Measurements from ENCODE around the gene ASNSD1. TPM values are rescaled to one million over a fixed set of nuclear protein-coding genes. Genes with fewer than 3 reads are reported as not detected.
"Not testable (repeated sequence)": the region's sequence is repeated elsewhere in the genome, so short reads cannot be mapped to it uniquely, and the experiment has no call there.

Gene ASNSD1
- total RNA-seq, 3 donors from 2014 or later: 61.7 to 78.7 (median 70.2) TPM

- H3K4me3 Mint-ChIP-seq; ATAC-seq; DNase-seq; H3K27me3 Mint-ChIP-seq (ENCODE audit: low read depth); H3K9me3 Mint-ChIP-seq: not testable (repeated sequence)
- H3K36me3 Mint-ChIP-seq (ENCODE audit: insufficient read depth): peaks cover 11% of the 10 kb centered on the region
- peaks cover 15% of the 10 kb centered on the region for H3K4me1 Mint-ChIP-seq (ENCODE audit: low read depth)
These were observed 26.5 kb downstream of the ASNSD1 start for GRCh38 chr2:189687796-189688195.

DNA sequence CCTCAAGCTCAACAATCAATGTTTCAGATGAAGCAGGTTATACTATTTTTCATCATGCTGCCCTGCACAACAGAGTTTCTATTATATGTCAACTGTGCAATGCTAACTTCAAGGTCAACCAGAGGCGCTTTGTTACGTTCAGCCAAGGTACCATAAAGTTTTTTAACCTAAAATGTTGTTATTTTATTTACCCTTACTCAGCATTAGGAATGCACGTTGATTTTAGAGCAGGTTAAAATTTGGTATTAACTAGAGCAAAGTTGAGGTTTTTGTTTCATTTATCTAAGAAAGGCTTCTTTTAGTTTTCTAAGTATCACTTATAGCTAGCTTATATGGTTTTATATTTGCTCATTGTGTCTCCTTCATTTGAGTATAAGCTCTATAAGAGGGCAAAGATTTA lies 35.0 kb downstream of the ASNSD1 start:
- H3K9me3 Mint-ChIP-seq: no peaks in the 10 kb centered on the region
- no peak overlapping the region for H3K4me3 Mint-ChIP-seq
- H3K4me1 Mint-ChIP-seq (ENCODE audit: low read depth): no peaks in the 10 kb centered on the region
- no peaks in the 10 kb centered on the region for H3K27me3 Mint-ChIP-seq (ENCODE audit: low read depth)
- peaks cover 4% of the 10 kb centered on the region for H3K36me3 Mint-ChIP-seq (ENCODE audit: insufficient read depth)
- DNase-seq (no peak), ATAC-seq (no peak)

DNA sequence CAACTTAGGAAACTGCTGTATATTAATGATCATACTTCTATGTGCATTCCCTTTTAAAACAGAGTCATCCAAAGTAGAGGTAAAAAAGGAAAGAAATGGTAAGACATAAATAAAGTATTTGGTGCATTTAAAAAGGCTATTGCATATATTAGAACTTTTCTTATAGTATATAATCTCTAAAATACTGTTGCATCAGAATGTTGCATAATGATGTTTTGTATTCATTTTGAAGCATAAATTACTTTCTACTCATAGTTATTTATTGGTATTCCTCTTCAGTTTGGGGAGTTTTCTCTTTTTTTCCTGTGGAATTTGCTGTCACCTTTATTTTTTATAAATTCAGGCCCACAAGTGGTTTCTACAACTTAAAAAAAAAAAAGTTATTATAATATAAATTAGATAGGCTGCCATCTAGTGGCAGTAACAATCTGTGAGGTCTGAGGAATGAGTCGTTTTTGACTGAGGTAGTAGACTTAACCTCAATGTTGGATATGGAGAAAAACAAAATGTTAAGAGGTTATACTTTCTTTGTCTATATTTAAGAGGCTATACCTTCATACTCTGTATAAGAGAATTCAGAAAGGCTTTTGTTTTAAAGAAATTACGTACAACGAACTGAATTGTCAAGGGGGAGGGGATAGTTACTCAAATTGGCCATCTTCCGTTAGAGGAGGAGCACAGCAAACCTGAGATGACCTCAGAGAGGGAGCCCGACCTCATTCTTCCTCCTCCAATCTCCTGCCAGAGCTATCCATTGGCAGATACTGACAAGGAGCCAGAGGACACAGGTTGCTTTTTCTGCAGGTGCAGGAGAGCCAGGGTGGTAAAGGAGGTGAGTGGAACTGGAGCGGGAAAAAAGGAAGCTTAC lies 37.0 kb downstream of the ASNSD1 start:
- Mint-ChIP-seq H3K36me3 (ENCODE audit: insufficient read depth) (no peaks in the 10 kb centered on the region), H3K27me3 (ENCODE audit: low read depth) (no peaks in the 10 kb centered on the region), H3K9me3 (no peaks in the 10 kb centered on the region), H3K4me1 (ENCODE audit: low read depth) (no peaks in the 10 kb centered on the region), H3K4me3 (peak overlapping the region; percentile 24)
- ATAC-seq (no peak), DNase-seq (peak; percentile 12)

GRCh38 chr2:189700681-189701080 lies 39.4 kb downstream of the ASNSD1 start:
- H3K4me1 Mint-ChIP-seq (ENCODE audit: low read depth): no peaks in the 10 kb centered on the region
- no peaks in the 10 kb centered on the region for H3K36me3 Mint-ChIP-seq (ENCODE audit: insufficient read depth)
- no peaks in the 10 kb centered on the region for H3K9me3 Mint-ChIP-seq
- no peaks in the 10 kb centered on the region for H3K27me3 Mint-ChIP-seq (ENCODE audit: low read depth)
- ATAC-seq (no peak), DNase-seq (no peak)
- no peak overlapping the region for H3K4me3 Mint-ChIP-seq

DNA sequence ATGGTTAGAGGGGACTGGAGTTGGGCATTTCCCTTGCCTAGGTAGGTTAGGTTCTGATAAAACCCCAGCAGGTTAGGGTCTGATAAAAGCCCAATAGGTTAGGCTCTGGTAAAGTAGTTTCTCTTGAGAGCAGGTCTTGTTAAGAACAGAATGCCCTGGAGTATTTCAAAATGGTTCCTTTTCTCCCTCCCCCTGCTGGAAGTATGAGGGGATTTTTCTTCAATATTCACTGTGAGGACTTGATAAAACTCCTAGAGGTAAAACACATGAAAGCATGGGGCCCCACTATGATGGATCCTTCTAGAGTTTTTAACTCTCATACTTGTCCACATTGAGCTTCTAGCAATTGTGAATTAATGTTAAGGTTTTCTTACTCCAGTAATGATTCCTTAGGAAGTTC lies 40.8 kb downstream of the ASNSD1 start:
- DNase-seq (no peak), ATAC-seq (no peak)
- Mint-ChIP-seq H3K9me3 (no peaks in the 10 kb centered on the region), H3K4me3 (no peak overlapping the region), H3K27me3 (ENCODE audit: low read depth) (no peaks in the 10 kb centered on the region), H3K36me3 (ENCODE audit: insufficient read depth) (peaks cover 3% of the 10 kb centered on the region), H3K4me1 (ENCODE audit: low read depth) (no peaks in the 10 kb centered on the region)

GRCh38 chr2:189709501-189710221 lies 48.4 kb downstream of the ASNSD1 start:
- DNase-seq (no peak), ATAC-seq (no peak)
- H3K4me1 Mint-ChIP-seq (ENCODE audit: low read depth): no peaks in the 10 kb centered on the region
- no peaks in the 10 kb centered on the region for H3K9me3 Mint-ChIP-seq
- peaks cover 7% of the 10 kb centered on the region for H3K36me3 Mint-ChIP-seq (ENCODE audit: insufficient read depth)
- H3K27me3 Mint-ChIP-seq (ENCODE audit: low read depth): no peaks in the 10 kb centered on the region
- no peak overlapping the region for H3K4me3 Mint-ChIP-seq

GRCh38 chr2:189717593-189717992 lies 56.3 kb downstream of the ASNSD1 start:
- H3K4me3 Mint-ChIP-seq; ATAC-seq; H3K27me3 Mint-ChIP-seq (ENCODE audit: low read depth); DNase-seq; H3K36me3 Mint-ChIP-seq (ENCODE audit: insufficient read depth); H3K4me1 Mint-ChIP-seq (ENCODE audit: low read depth); H3K9me3 Mint-ChIP-seq: not testable (repeated sequence)

DNA sequence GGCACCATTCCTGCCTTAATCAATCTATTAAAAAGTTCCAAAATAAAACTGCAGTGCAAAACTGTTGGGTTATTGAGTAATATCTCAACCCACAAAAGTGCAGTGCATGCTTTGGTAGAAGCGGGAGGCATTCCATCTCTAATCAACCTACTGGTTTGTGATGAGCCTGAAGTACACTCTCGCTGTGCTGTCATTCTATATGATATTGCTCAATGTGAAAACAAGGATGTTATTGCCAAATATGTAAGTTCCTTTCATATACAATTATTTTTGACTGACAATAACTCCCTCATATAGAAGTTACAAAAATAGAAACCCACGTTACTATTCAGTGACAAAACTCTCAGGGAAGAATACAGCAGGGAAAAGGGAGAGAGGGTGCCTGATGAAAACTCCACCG lies 58.3 kb downstream of the ASNSD1 start:
- DNase-seq: no peak
- H3K4me1 Mint-ChIP-seq (ENCODE audit: low read depth): no peaks in the 10 kb centered on the region
- H3K9me3 Mint-ChIP-seq: peaks cover 4% of the 10 kb centered on the region
- no peak overlapping the region for H3K4me3 Mint-ChIP-seq
- ATAC-seq: no peak
- H3K36me3 Mint-ChIP-seq (ENCODE audit: insufficient read depth): peaks cover 6% of the 10 kb centered on the region
- H3K27me3 Mint-ChIP-seq (ENCODE audit: low read depth): no peaks in the 10 kb centered on the region

Other genes starting within 250 kb of the ASNSD1 start
- 100 to 1,000 TPM; 150 to 177 (median 160) TPM for gene WDR75, start 220.0 kb upstream of the ASNSD1 start, total RNA-seq
- gene SLC40A1, start 80.7 kb upstream of the ASNSD1 start, total RNA-seq: 1 to 10 TPM; 2.1 to 4.6 (median 2.4) TPM
- 1 to 10 TPM; 2.0 to 3.2 (median 3.0) TPM for gene ANKAR, start 13.2 kb downstream of the ASNSD1 start, total RNA-seq
- 10 to 100 TPM; 10.3 to 12.3 (median 11.5) TPM for gene OSGEPL1, start 101.3 kb downstream of the ASNSD1 start, total RNA-seq
- 10 to 100 TPM; 81.1 to 93.3 (median 82.2) TPM for gene ORMDL1, start 122.9 kb downstream of the ASNSD1 start, total RNA-seq
- gene PMS1, start 123.0 kb downstream of the ASNSD1 start, total RNA-seq: 10 to 100 TPM; 30.7 to 34.1 (median 33.0) TPM

Measured in activated T-cell treated with anti-CD3 and anti-CD28 coated beads, Interleukin-2, amount 50 U/mL, for 4 hours (primary cell).